Measurements from ENCODE around the gene FAF1. TPM values are rescaled to one million over a fixed set of nuclear protein-coding genes. Genes with fewer than 3 reads are reported as not detected.

Gene FAF1
- total RNA-seq, 4 donors from 2014 or later: 23.8 to 64.6 (median 43.9) TPM

GRCh38 chr1:50659107-50659662, 300.9 kb downstream of the FAF1 start:
- Histone ChIP-seq H3K4me3 (no peak overlapping the region), H3K27me3 (no peaks in the 10 kb centered on the region), H3K9me3 (no peaks in the 10 kb centered on the region), H3K4me1 (peaks cover 0 to 9% (median 0%) of the 10 kb centered on the region in 3 donors), H3K36me3 (peaks cover 0 to 11% (median 0%) of the 10 kb centered on the region in 3 donors), H3K27ac (no peak overlapping the region)
- DNase-seq: no peak
- intact Hi-C loops (cut with DNase I): no loop called here
- WGBS, 2 donors: 82 to 88% methylated on average over 2 of the region's 2 CpGs
- TF ChIP-seq, protein P1, sequence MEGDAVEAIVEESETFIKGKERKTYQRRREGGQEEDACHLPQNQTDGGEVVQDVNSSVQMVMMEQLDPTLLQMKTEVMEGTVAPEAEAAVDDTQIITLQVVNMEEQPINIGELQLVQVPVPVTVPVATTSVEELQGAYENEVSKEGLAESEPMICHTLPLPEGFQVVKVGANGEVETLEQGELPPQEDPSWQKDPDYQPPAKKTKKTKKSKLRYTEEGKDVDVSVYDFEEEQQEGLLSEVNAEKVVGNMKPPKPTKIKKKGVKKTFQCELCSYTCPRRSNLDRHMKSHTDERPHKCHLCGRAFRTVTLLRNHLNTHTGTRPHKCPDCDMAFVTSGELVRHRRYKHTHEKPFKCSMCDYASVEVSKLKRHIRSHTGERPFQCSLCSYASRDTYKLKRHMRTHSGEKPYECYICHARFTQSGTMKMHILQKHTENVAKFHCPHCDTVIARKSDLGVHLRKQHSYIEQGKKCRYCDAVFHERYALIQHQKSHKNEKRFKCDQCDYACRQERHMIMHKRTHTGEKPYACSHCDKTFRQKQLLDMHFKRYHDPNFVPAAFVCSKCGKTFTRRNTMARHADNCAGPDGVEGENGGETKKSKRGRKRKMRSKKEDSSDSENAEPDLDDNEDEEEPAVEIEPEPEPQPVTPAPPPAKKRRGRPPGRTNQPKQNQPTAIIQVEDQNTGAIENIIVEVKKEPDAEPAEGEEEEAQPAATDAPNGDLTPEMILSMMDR (IDR thresholded peaks at IDR 0.05): no peak
- TF ChIP-seq POLR2A (IDR thresholded peaks at IDR 0.05): no peak

DNA sequence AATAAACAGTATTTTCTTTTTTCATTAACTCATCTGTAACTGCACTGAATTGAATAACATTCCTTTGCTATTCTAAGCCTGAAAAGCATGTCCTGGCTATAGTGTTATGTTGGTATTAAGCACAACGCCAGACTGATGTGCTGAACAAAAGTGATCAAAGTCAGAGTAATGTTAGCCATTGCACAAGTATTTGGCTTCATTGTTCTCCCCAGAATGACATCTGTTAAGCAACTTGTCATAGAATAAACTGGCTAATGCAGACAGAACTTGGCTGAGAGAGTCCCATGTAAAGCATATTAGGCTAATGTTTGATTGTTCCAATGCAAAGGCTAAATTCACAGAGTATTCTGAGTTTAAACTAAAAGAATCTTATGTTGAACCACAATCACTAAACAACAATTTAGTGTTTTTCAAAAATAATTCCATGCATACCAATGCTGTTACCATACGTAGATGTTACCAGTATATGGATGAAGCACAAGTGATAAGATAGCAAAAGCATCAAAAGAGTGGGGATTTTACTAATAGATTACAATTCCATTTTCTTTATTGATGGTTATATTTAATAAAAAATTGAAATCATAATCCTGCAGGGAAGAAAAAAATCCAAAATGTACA, 301.5 kb downstream of the FAF1 start:
- Histone ChIP-seq H3K36me3 (peaks cover 0 to 14% (median 0%) of the 10 kb centered on the region in 3 donors), H3K27me3 (no peaks in the 10 kb centered on the region), H3K27ac (no peak overlapping the region), H3K4me1 (peaks cover 0 to 9% (median 0%) of the 10 kb centered on the region in 3 donors), H3K4me3 (no peak overlapping the region), H3K9me3 (no peaks in the 10 kb centered on the region)
- WGBS, 2 donors: 45 to 69% methylated on average over 2 of the region's 2 CpGs
- no peak for DNase-seq
- intact Hi-C loops (cut with DNase I): no loop called here
- TF ChIP-seq, protein P1 (IDR thresholded peaks at IDR 0.05): no peak
- TF ChIP-seq POLR2A (IDR thresholded peaks at IDR 0.05): no peak

GRCh38 chr1:50656931-50657330, 303.1 kb downstream of the FAF1 start:
- Histone ChIP-seq H3K27ac (no peak overlapping the region), H3K9me3 (no peaks in the 10 kb centered on the region), H3K36me3 (peaks cover 0 to 20% (median 0%) of the 10 kb centered on the region in 3 donors), H3K27me3 (no peaks in the 10 kb centered on the region), H3K4me1 (peaks cover 0 to 9% (median 0%) of the 10 kb centered on the region in 3 donors), H3K4me3 (no peak overlapping the region)
- WGBS, 2 donors: 81 to 90% methylated on average over 3 of the region's 3 CpGs
- no peak for DNase-seq
- TF ChIP-seq POLR2A (IDR thresholded peaks at IDR 0.05): no peak
- TF ChIP-seq, protein P1 (IDR thresholded peaks at IDR 0.05): no peak
- intact Hi-C loops (cut with DNase I): no loop called here

DNA sequence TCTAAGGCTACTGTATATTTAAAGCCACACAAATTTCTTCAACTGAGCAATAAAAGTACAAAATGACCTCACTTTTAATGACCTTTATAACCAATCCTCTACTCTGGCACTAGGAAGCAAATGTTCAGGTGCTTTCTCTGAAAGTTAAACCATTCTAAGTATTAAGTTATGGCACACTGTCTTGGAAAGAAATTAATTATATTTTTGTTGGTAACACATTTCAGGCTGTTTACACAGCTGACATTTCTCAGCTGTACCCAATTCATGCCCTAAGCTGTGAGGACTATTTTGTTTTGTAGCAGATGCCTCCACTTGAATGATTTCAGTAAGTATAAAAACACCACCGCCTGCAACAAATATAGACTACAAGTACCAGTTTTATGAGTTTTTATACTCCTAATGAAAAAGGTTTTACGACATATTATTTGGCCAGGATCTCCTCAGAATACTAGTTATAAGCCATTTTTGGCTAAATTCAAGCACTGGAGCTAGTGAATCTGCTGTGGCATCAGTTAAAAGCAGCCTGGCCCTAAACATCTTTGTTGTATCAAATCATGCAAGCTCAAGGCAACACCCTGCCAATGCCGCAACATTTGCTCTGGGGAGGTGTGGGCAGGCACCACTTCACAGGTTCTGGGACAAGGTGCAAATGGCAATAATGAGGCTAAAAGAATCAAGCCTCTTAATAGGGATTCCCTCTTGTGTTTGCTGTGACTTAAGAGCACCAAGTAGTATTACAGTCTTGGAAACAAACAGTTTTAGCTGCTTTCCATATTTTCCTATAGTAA, 308.4 kb downstream of the FAF1 start:
- WGBS, 2 donors: 77 to 83% methylated on average over 3 of the region's 3 CpGs
- H3K27ac ChIP-seq: no peak overlapping the region
- no peak overlapping the region for H3K4me3 ChIP-seq
- intact Hi-C loops (cut with DNase I): no loop called here
- peaks cover 0 to 20% (median 0%) of the 10 kb centered on the region in 3 donors for H3K36me3 ChIP-seq
- no peaks in the 10 kb centered on the region for H3K9me3 ChIP-seq
- no peaks in the 10 kb centered on the region for H3K27me3 ChIP-seq
- TF ChIP-seq, protein P1 (IDR thresholded peaks at IDR 0.05): no peak
- no peak for TF ChIP-seq POLR2A (IDR thresholded peaks at IDR 0.05)
- DNase-seq: no peak
- no peaks in the 10 kb centered on the region for H3K4me1 ChIP-seq

DNA sequence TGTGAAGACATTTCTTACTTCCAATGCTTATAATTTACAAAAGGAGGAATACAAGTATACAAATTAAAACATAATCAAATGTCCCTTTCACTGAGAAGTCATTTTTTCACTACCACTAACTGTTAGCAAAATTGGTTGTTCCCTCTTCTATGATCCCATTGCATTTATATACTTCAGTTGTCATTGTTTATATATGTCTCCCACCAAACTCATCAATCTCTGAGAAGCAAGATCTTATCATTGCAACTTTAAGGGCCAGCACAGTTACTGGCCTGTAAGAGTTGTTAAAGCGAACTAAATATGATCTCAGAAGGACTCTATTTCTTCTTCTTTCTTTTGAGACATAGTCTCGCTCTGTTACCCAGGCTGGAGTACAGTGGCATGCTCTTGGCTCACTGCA, 313.5 kb downstream of the FAF1 start:
- no peak overlapping the region for H3K4me3 ChIP-seq
- peaks cover 0 to 20% (median 11%) of the 10 kb centered on the region in 3 donors for H3K4me1 ChIP-seq
- DNase-seq: no peak
- no peak overlapping the region for H3K27ac ChIP-seq
- intact Hi-C loops (cut with DNase I): no loop called here
- no peaks in the 10 kb centered on the region for H3K27me3 ChIP-seq
- no peaks in the 10 kb centered on the region for H3K9me3 ChIP-seq
- TF ChIP-seq, protein P1 (IDR thresholded peaks at IDR 0.05): no peak
- no peak for TF ChIP-seq POLR2A (IDR thresholded peaks at IDR 0.05)
- 93 to 94% methylated on average over 2 of the region's 2 CpGs for WGBS, 2 donors
- H3K36me3 ChIP-seq: peaks cover 0 to 10% (median 0%) of the 10 kb centered on the region in 3 donors

Data from esophagus squamous epithelium (tissue), 5 donors.